AG04450 (cell line): ENCODE data around the gene CASP14. TPM values are rescaled to one million over a fixed set of nuclear protein-coding genes. Genes with fewer than 3 reads are reported as not detected.
A peak's percentile ranks its signal among the peaks of the same experiment; 100 is the strongest.

Source experiments
- CTCF ChIA-PET: fragments of 300-600, 350-600 bp; formaldehyde crosslinking; extraction: SDS; loops from one replicate; lab custom pipeline; 2022; ENCODE audit warnings: antibody characterized with exemption, inconsistent platforms; lab: Charles Lee
- POLR2A ChIA-PET: fragments of 350-600 bp; formaldehyde crosslinking; extraction: SDS; loops from one replicate; lab custom pipeline; 2021; ENCODE audit warnings: antibody characterized with exemption, inconsistent platforms; lab: Yijun Ruan, JAX
- DNase-seq: peaks from one replicate; pipeline ENCODE4 v3.0.0-alpha.2; 2011; ENCODE audit warnings: low read depth, low spot score
- H3K27ac ChIP-seq: one replicate; pipeline ENCODE4 v1.5.1; 2012; ENCODE audit warnings: low read depth, low read length, control low read depth
- H3K27me3 ChIP-seq: one replicate; pipeline ENCODE4 v1.6.0; 2012; ENCODE audit warnings: low read length; ENCODE audit not compliant: control insufficient read depth, insufficient read depth
- H3K4me3 ChIP-seq: 2 replicates; pipeline ENCODE4 v1.5.1; 2011; ENCODE audit warnings: mild to moderate bottlenecking, low read depth, low read length, control low read depth
- H3K9me3 ChIP-seq: 2 replicates; pipeline ENCODE4 v1.5.1; 2012; ENCODE audit warnings: low read length; ENCODE audit not compliant: control insufficient read depth, insufficient read depth
- polyA plus RNA-seq: library from polyadenylated mRNA; depleted of rRNA; stranded (reverse); fragments of >200 nt; gene quantifications from 2 replicates; pipeline ENCODE4 v1.2.3, GENCODE V29; 2011; rRNA removed
- TF ChIP-seq, protein P1 (sequence below): IDR thresholded peaks from 2 replicates; pipeline ENCODE4 v1.5.1; 2011; ENCODE audit warnings: low read depth, low read length, control low read depth, inconsistent platforms

The CASP14 gene
- polyA plus RNA-seq, 1 experiment: not detected

- Histone ChIP-seq H3K27ac (peak within 1 kb of the TSS; percentile 87), H3K27me3 (no peaks in the 10 kb centered on the region), H3K4me3 (peak within 1 kb of the TSS; percentile 78), H3K9me3 (peaks cover 20% of the 10 kb centered on the region)
- TF ChIP-seq, protein P1, sequence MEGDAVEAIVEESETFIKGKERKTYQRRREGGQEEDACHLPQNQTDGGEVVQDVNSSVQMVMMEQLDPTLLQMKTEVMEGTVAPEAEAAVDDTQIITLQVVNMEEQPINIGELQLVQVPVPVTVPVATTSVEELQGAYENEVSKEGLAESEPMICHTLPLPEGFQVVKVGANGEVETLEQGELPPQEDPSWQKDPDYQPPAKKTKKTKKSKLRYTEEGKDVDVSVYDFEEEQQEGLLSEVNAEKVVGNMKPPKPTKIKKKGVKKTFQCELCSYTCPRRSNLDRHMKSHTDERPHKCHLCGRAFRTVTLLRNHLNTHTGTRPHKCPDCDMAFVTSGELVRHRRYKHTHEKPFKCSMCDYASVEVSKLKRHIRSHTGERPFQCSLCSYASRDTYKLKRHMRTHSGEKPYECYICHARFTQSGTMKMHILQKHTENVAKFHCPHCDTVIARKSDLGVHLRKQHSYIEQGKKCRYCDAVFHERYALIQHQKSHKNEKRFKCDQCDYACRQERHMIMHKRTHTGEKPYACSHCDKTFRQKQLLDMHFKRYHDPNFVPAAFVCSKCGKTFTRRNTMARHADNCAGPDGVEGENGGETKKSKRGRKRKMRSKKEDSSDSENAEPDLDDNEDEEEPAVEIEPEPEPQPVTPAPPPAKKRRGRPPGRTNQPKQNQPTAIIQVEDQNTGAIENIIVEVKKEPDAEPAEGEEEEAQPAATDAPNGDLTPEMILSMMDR: no peak
- CTCF ChIA-PET: interaction anchor here (0.7 kb wide), 1 partner anchor 15 kb away, joined by 3 read pairs; no protein-coding TSS in a partner anchor
- POLR2A ChIA-PET: interaction anchor here (0.6 to 1.2 kb wide), 2 partner anchors 18 to 570 kb away, joined by 4 to 5 read pairs; a partner anchor contains a TSS
- DNase-seq: no peak
These were observed 58.1 kb downstream of the CASP14 start, which contains the start of gene SYDE1 for GRCh38 chr19:15107061-15108010. Gene SYDE1, plus strand, starts transcription at chr19:15107401. Its CDS starts 33 bp downstream, at chr19:15107434.

Other genes starting within 250 kb of the CASP14 start
- not detected in 2 replicates for gene OR7A5, start 214.3 kb upstream of the CASP14 start, polyA plus RNA-seq
- gene OR7C1, start 214.3 kb upstream of the CASP14 start, polyA plus RNA-seq: not detected in 2 replicates
- not detected in 2 replicates for gene OR7A10, start 200.6 kb upstream of the CASP14 start, polyA plus RNA-seq
- gene OR7A17, start 163.3 kb upstream of the CASP14 start, polyA plus RNA-seq: not detected in 2 replicates
- not detected in 2 replicates for gene OR7C2, start 108.0 kb upstream of the CASP14 start, polyA plus RNA-seq
- not detected in 2 replicates for gene SLC1A6, start 69.6 kb upstream of the CASP14 start, polyA plus RNA-seq
- gene OR1I1, start 32.7 kb downstream of the CASP14 start, polyA plus RNA-seq: not detected in 2 replicates
- gene SYDE1, start 57.9 kb downstream of the CASP14 start, polyA plus RNA-seq: 30.3 and 42.3 TPM in 2 replicates
- 8.8 and 10.5 TPM in 2 replicates for gene NOTCH3, start 151.5 kb downstream of the CASP14 start, polyA plus RNA-seq
- gene EPHX3, start 183.0 kb downstream of the CASP14 start, polyA plus RNA-seq: not detected in 2 replicates